Keratinocyte (primary cell): ENCODE measurements around the gene CD72.

Experiments
- EZH2 ChIP-seq: IDR thresholded peaks from one replicate; pipeline ENCODE4 v1.6.1; 2012; ENCODE audit warnings: inconsistent platforms, mild to moderate bottlenecking, low read length, moderate library complexity
- TF ChIP-seq, protein P1 (sequence below), 3 experiments: IDR thresholded peaks in 1 of 3; conservative IDR thresholded peaks in 1 of 3; optimal IDR thresholded peaks in 1 of 3; 2 replicates in 2 of 3; 3 replicates in 1 of 3; pipeline versions ENCODE3 to v1.5.1; 2011; ENCODE audit warnings: low read length in 3 of 3, mild to moderate bottlenecking in 3 of 3, moderate library complexity in 2 of 3, control low read depth in 1 of 3, inconsistent platforms in 1 of 3; ENCODE audit not compliant: insufficient read depth in 2 of 3; ENCODE audit errors: extremely low read depth in 1 of 3

- TF ChIP-seq, protein P1, sequence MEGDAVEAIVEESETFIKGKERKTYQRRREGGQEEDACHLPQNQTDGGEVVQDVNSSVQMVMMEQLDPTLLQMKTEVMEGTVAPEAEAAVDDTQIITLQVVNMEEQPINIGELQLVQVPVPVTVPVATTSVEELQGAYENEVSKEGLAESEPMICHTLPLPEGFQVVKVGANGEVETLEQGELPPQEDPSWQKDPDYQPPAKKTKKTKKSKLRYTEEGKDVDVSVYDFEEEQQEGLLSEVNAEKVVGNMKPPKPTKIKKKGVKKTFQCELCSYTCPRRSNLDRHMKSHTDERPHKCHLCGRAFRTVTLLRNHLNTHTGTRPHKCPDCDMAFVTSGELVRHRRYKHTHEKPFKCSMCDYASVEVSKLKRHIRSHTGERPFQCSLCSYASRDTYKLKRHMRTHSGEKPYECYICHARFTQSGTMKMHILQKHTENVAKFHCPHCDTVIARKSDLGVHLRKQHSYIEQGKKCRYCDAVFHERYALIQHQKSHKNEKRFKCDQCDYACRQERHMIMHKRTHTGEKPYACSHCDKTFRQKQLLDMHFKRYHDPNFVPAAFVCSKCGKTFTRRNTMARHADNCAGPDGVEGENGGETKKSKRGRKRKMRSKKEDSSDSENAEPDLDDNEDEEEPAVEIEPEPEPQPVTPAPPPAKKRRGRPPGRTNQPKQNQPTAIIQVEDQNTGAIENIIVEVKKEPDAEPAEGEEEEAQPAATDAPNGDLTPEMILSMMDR (optimal IDR thresholded peaks at IDR 0.05 in 1 of 3, IDR thresholded peaks at IDR 0.05 in 1 of 3, conservative IDR thresholded peaks at IDR 0.05 in 1 of 3; ENCODE audit: extremely low read depth in 1 of 3, insufficient read depth in 2 of 3, low read length in 3 of 3) = no peak
- TF ChIP-seq EZH2 = no peak
Observed at GRCh38 chr9:35561468-35562261, 56.5 kb downstream of the CD72 start.
